K562 (cell line): ENCODE measurements around the gene LHPP. TPM values are rescaled to one million over a fixed set of nuclear protein-coding genes. Genes with fewer than 3 reads are reported as not detected.

Experiments
- CTBP1 ChIP-seq: fragments of 450-650 bp; IDR thresholded peaks from 2 replicates; pipeline ENCODE4 v1.6.1; 2016; ENCODE audit warnings: borderline replicate concordance
- CXXC5 ChIP-seq: fragments of 250-450 bp; sonication (Bioruptor Pico); IDR thresholded peaks from 2 replicates; pipeline ENCODE4 v1.8.0; 2022; ENCODE audit warnings: inconsistent platforms, mild to moderate bottlenecking, moderate library complexity
- DEAF1 ChIP-seq: fragments of 450-650 bp; formaldehyde crosslinking; IDR thresholded peaks from 2 replicates; pipeline ENCODE4 v1.4.0; 2020; ENCODE audit warnings: mild to moderate bottlenecking, moderate library complexity
- IRF1 ChIP-seq: sonication (generic); formaldehyde crosslinking; IDR thresholded peaks from 2 replicates; pipeline ENCODE4 v1.8.0; 2022; ENCODE audit warnings: missing genetic modification reagents, mild to moderate bottlenecking, borderline replicate concordance
- MAZ ChIP-seq, 2 experiments: fragments of 450-650 bp in 1 of 2; sonication (generic) in 1 of 2; formaldehyde crosslinking; IDR thresholded peaks in 1 of 2; conservative IDR thresholded peaks in 1 of 2; 2 replicates each; pipeline versions ENCODE4 v1.4.0 to v1.5.0; 2020; ENCODE audit warnings: mild to moderate bottlenecking in 1 of 2, missing genetic modification reagents in 1 of 2
- RBM34 ChIP-seq: fragments of 200-400 bp; formaldehyde crosslinking; IDR thresholded peaks from 2 replicates; pipeline ENCODE4 v1.6.1; 2018; ENCODE audit warnings: low read length, borderline replicate concordance; ENCODE audit not compliant: insufficient read depth
- SAFB ChIP-seq: fragments of 200-400 bp; formaldehyde crosslinking; IDR thresholded peaks from 2 replicates; pipeline ENCODE4 v1.6.1; 2017; ENCODE audit warnings: low read depth, low read length, borderline replicate concordance
- SMARCA5 ChIP-seq: fragments of 450-650 bp; IDR thresholded peaks from 2 replicates; pipeline ENCODE4 v1.6.1; 2016
- SMC3 ChIP-seq: conservative IDR thresholded peaks from 2 replicates; pipeline ENCODE4 v1.6.1; 2011; ENCODE audit warnings: low read depth, low read length, improper control_type of control experiment; ENCODE audit not compliant: insufficient read depth
- ZNF740 ChIP-seq, 3 experiments: fragments of 200-800 bp in 1 of 3; sonication (Bioruptor generic) in 1 of 3; sonication (generic) in 1 of 3; formaldehyde crosslinking in 1 of 3; IDR thresholded peaks; 2 replicates each; pipeline versions ENCODE4 v1.6.1 to v1.8.0; 2016 to 2022; ENCODE audit warnings: mild to moderate bottlenecking in 2 of 3, missing compliant biosample characterization in 2 of 3, missing genetic modification characterization in 2 of 3, missing genetic modification reagents in 1 of 3
- polyA plus RNA-seq, 8 experiments: library from polyadenylated mRNA; depleted of rRNA in 4 of 8; stranded (reverse) in 5 of 8; unstranded in 3 of 8; fragments of >200 nt; fragmentation: Nextera tagmentation in 2 of 8; fragmentation: Illumina TruSeq in 1 of 8; extraction: Ambion mirVana in 2 of 8; extraction: Trizol in 1 of 8; gene quantifications; 2 replicates each; pipeline versions ENCODE4 v1.2.1 to v1.2.3, GENCODE V29; 2011 to 2014; ENCODE audit warnings: inconsistent platforms in 1 of 8, missing spikeins in 1 of 8
- total RNA-seq, 7 experiments: library from RNA; depleted of rRNA in 6 of 7; stranded (reverse); fragments of >200 nt in 6 of 7; fragmentation: Illumina TruSeq in 2 of 7; extraction: Trizol in 2 of 7; gene quantifications; 2 replicates each; pipeline versions ENCODE4 v1.2.1 to v1.2.3, GENCODE V29; 2011 to 2021; ENCODE audit warnings: low replicate concordance in 1 of 7
- TF ChIP-seq, protein P1 (sequence below): fragments of 200-800 bp; sonication (Bioruptor generic); IDR thresholded peaks from 2 replicates; pipeline ENCODE4 v1.6.1; 2016; ENCODE audit warnings: missing genetic modification characterization, missing compliant biosample characterization
- TF ChIP-seq, protein P2 (sequence below): IDR thresholded peaks from 2 replicates; pipeline ENCODE4 v1.6.1; 2011; ENCODE audit warnings: borderline replicate concordance, low read depth, mild to moderate bottlenecking, moderate library complexity, low read length; ENCODE audit not compliant: insufficient read depth, poor library complexity, severe bottlenecking

Gene LHPP
- total and polyA plus RNA-seq, 9 of the 15 experiments (the other 6 are each of a cell fraction or from before 2014, with no cell fraction given): 0.34 to 7.4 (median 3.0) TPM

DNA sequence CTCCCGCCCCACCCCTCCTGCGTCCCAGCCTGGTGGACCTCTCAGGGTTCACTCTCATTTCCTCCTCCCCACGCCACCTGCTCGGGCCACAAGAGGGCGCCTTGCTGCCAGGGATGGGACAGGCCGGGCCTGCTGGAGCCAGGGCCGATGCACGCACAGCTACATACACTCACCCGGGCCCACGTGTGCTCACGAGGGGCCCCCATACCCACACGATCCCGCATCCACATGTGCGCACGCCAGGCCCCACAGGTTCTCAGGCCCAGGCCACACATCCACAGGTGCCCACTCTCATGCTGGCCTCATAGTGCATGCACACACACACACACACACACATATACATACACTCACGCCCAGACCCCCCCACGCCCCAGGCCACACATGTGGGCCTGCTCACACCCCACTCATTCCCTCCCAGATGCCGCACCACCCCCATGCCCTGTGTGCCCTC is 68.6 kb downstream of the LHPP start (continued):
- TF ChIP-seq, protein P1, sequence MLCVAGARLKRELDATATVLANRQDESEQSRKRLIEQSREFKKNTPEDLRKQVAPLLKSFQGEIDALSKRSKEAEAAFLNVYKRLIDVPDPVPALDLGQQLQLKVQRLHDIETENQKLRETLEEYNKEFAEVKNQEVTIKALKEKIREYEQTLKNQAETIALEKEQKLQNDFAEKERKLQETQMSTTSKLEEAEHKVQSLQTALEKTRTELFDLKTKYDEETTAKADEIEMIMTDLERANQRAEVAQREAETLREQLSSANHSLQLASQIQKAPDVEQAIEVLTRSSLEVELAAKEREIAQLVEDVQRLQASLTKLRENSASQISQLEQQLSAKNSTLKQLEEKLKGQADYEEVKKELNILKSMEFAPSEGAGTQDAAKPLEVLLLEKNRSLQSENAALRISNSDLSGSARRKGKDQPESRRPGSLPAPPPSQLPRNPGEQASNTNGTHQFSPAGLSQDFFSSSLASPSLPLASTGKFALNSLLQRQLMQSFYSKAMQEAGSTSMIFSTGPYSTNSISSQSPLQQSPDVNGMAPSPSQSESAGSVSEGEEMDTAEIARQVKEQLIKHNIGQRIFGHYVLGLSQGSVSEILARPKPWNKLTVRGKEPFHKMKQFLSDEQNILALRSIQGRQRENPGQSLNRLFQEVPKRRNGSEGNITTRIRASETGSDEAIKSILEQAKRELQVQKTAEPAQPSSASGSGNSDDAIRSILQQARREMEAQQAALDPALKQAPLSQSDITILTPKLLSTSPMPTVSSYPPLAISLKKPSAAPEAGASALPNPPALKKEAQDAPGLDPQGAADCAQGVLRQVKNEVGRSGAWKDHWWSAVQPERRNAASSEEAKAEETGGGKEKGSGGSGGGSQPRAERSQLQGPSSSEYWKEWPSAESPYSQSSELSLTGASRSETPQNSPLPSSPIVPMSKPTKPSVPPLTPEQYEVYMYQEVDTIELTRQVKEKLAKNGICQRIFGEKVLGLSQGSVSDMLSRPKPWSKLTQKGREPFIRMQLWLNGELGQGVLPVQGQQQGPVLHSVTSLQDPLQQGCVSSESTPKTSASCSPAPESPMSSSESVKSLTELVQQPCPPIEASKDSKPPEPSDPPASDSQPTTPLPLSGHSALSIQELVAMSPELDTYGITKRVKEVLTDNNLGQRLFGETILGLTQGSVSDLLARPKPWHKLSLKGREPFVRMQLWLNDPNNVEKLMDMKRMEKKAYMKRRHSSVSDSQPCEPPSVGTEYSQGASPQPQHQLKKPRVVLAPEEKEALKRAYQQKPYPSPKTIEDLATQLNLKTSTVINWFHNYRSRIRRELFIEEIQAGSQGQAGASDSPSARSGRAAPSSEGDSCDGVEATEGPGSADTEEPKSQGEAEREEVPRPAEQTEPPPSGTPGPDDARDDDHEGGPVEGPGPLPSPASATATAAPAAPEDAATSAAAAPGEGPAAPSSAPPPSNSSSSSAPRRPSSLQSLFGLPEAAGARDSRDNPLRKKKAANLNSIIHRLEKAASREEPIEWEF: no peak
- TF ChIP-seq IRF1 (no peak), DEAF1 (CRISPR knock-in tag) (peak; percentile 40; the same call in 1 of the 2 replicates), RBM34 (no peak), MAZ (CRISPR knock-in tag; conservative IDR thresholded peaks at IDR 0.05 in 1 of 2, IDR thresholded peaks at IDR 0.05 in 1 of 2) (peak in 1 of 2 experiments; percentile 61; a peak in 2 of 4 replicates), CXXC5 (CRISPR knock-in tag) (0 out of 2 replicates have a peak, but pooled peaks have one; percentile 9), ZNF740 (CRISPR knock-in tag; IDR thresholded peaks at IDR 0.05) (no peak), ZNF740 (tag; IDR thresholded peaks at IDR 0.05) (no peak), SMARCA5 (no peak), SAFB (0 out of 2 replicates have a peak, but pooled peaks have one; percentile 53), SMC3 (peak; percentile 89), CTBP1 (peak; percentile 50; the same call in 1 of the 2 replicates)
- TF ChIP-seq, protein P2, sequence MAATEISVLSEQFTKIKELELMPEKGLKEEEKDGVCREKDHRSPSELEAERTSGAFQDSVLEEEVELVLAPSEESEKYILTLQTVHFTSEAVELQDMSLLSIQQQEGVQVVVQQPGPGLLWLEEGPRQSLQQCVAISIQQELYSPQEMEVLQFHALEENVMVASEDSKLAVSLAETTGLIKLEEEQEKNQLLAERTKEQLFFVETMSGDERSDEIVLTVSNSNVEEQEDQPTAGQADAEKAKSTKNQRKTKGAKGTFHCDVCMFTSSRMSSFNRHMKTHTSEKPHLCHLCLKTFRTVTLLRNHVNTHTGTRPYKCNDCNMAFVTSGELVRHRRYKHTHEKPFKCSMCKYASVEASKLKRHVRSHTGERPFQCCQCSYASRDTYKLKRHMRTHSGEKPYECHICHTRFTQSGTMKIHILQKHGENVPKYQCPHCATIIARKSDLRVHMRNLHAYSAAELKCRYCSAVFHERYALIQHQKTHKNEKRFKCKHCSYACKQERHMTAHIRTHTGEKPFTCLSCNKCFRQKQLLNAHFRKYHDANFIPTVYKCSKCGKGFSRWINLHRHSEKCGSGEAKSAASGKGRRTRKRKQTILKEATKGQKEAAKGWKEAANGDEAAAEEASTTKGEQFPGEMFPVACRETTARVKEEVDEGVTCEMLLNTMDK: peak; percentile 75
